H1 (cell line): ENCODE results near the gene ST6GALNAC5. TPM values are rescaled to one million over a fixed set of nuclear protein-coding genes. Genes with fewer than 3 reads are reported as not detected.

Experiments
- CBX5 ChIP-seq: fragments of 300-800, 300-1000 bp; sonication (generic); IDR thresholded peaks from 2 replicates; pipeline ENCODE4 v1.7.1; 2016; ENCODE audit warnings: antibody characterized with exemption, low read length, low read depth
- HDAC6 ChIP-seq: IDR thresholded peaks from one replicate; pipeline ENCODE4 v1.7.1; 2012; ENCODE audit warnings: low read depth, mild to moderate bottlenecking, inconsistent platforms, low read length, moderate library complexity
- JUN ChIP-seq: IDR thresholded peaks from 2 replicates; pipeline ENCODE4 v1.6.1; 2011; ENCODE audit warnings: low read depth, mild to moderate bottlenecking, improper control_type of control experiment, low read length
- POLR2AphosphoS5 ChIP-seq: IDR thresholded peaks from 2 replicates; pipeline ENCODE4 v1.6.1; 2011; ENCODE audit warnings: low read depth, low read length
- POU5F1 ChIP-seq: IDR thresholded peaks from 2 replicates; pipeline ENCODE4 v1.6.1; 2011; ENCODE audit warnings: low read depth, mild to moderate bottlenecking, low read length, moderate library complexity
- RBBP5 ChIP-seq: IDR thresholded peaks from 2 replicates; pipeline ENCODE4 v1.7.1; 2012; ENCODE audit warnings: low read depth, mild to moderate bottlenecking, inconsistent platforms, low read length, moderate library complexity, borderline replicate concordance
- RNF2 ChIP-seq: fragments of 200-900, 300-1000 bp; sonication (generic); IDR thresholded peaks from 2 replicates; pipeline ENCODE4 v1.7.1; 2016; ENCODE audit warnings: borderline replicate concordance, low read depth, mild to moderate bottlenecking, antibody characterized with exemption, low read length; ENCODE audit not compliant: poor library complexity, severe bottlenecking; ENCODE audit errors: missing control alignments
- SP2 ChIP-seq: IDR thresholded peaks from 2 replicates; pipeline ENCODE4 v1.6.1; 2012; ENCODE audit warnings: mild to moderate bottlenecking, low read length, inconsistent platforms
- USF2 ChIP-seq: IDR thresholded peaks from 2 replicates; pipeline ENCODE4 v1.6.1; 2011; ENCODE audit warnings: low read length, improper control_type of control experiment
- polyA plus RNA-seq, 7 experiments: library from polyadenylated mRNA; depleted of rRNA in 3 of 7; stranded (reverse) in 5 of 7; unstranded in 2 of 7; fragments of >200 nt in 5 of 7; fragments of 200-250 nt in 2 of 7; gene quantifications; 1 replicate in 5 of 7; 2 replicates in 1 of 7; 4 replicates in 1 of 7; pipeline versions ENCODE4 v1.2.1 to v1.2.3, GENCODE V29; 2011 to 2013; ENCODE audit warnings: missing spikeins in 2 of 7, mixed read lengths in 2 of 7
- total RNA-seq: library from RNA; stranded (reverse); fragmentation: NEBNext Ultra II Directional; extraction: Animal tissue kit (Norgen Biotek cat#: 25700); gene quantifications from 2 replicates; pipeline ENCODE4 v1.2.1, GENCODE V29; 2021

Gene ST6GALNAC5
- total and polyA plus RNA-seq, 2 of the 8 experiments (the other 6 are each of a cell fraction or from before 2014, with no cell fraction given), result 6.2 to 7.3 TPM

- TF ChIP-seq POU5F1, result no peak
- TF ChIP-seq RBBP5, result no peak
- no peak for TF ChIP-seq USF2
- TF ChIP-seq CBX5, result no peak
- no peak for TF ChIP-seq HDAC6
- no peak for TF ChIP-seq SP2
- TF ChIP-seq POLR2AphosphoS5, result no peak
- TF ChIP-seq JUN, result no peak
- TF ChIP-seq RNF2, result no peak
Measured at GRCh38 chr1:76944942-76945341, 77.7 kb downstream of the ST6GALNAC5 start (continued).
